HG03571 (cell line): ENCODE results near the gene IL11.

Source experiments
- ATAC-seq: cut with Tn5 transposase; IDR thresholded peaks from one replicate; pipeline ENCODE4 v1.9.1; 2021; ENCODE audit not compliant: unreplicated experiment

Gene IL11

DNA sequence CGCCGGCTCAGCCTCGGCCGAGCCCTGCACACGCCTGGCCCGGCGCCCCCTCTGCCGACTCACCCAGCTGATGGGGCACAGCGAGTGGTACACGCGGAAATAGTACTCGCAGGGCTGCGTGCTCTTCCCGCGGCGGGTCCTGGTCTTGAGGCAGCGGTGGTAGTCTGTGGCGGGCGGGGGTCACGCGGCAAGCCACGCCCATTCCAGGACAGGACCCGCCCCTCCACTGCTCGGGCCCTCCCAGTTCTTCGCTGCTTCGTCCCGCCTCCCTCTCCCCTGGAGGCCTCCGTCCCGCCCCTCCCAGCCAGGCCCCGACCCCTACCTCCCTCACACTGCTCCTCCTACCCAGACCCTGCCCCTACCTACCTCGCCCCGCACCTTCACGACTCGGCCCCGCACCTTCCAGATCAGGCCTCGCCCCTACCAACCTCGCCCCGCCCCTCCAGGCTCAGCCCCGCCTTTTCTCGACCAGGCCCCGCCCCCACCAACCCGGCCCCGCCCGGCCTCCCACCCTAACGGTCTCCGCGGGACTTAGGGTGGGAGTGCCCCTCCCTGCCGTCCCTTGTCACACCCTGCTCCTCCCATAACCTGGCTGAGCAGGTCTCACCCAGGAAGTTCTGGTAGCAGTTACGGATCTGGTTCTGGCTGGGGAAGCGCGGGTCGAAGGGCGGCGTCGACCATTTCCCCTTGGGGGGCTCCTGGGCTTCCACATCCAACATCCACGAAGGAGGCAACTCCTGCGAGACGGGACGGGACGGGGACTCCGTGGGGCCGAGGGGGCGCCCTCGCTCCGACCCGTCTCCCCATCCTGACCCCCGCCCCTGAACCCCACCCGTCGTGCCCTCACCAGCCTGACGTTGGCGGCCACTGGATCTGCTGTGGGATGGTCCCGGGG lies 16.2 kb downstream of the IL11 start:
- ATAC-seq = no peak

DNA sequence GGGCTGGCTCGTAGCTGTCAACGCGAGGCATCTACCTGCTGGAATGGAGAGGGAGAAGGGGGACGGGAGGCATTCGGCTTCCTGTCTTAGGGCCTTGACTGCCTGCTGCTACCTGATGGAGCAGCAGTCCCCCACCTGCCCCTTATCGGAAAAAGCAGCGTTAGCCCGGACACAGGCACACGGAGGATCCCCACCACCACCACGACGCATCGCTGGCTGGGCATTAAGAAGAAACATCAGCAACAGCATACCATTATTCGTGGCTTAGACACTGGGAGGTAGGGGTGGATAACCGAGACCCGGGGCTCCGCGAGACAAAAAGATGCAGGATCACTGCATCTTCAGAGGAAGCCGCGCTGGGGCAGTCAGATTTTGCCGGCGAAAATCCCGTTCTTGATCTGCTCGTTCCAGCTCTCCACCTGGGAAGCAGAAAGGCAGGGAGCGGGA lies 16.9 kb downstream of the IL11 start:
- no peak for ATAC-seq

- ATAC-seq = no peak
Observed at GRCh38 chr19:55352549-55353145, 17.6 kb downstream of the IL11 start.

GRCh38 chr19:55352040-55352439 lies 18.2 kb downstream of the IL11 start:
- no peak for ATAC-seq

- ATAC-seq = no peak
Observed at GRCh38 chr19:55350620-55351315, 19.5 kb downstream of the IL11 start.

GRCh38 chr19:55348317-55349034 lies 21.8 kb downstream of the IL11 start:
- ATAC-seq = no peak

DNA sequence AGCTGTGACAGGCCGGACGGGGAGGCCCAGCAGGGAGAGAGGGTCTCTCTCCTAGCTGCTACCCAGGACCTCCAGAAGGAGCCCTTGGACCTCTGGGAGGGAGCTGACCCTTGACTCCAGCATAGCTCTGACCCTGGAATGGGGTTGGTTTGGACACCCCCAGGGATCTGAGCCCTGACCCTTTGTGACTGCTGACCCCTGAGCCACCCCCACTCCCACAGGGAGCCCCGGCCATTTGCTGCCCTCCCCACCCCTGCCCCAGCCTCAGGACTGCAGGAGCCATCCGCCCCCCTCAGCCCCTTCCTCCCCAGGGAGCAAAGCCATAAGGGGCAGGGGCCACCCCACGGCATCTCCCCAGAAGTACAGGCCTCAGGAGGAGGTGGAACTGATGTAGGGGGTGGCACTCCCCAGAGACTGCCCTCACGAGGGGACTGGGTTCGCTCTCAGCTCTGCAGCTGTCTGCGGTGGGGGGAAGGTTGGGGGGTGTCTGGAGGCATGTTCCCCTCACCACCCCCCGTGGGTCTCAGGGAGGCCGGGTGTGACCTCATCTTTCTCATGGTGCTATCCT lies 22.7 kb downstream of the IL11 start:
- ATAC-seq = no peak

DNA sequence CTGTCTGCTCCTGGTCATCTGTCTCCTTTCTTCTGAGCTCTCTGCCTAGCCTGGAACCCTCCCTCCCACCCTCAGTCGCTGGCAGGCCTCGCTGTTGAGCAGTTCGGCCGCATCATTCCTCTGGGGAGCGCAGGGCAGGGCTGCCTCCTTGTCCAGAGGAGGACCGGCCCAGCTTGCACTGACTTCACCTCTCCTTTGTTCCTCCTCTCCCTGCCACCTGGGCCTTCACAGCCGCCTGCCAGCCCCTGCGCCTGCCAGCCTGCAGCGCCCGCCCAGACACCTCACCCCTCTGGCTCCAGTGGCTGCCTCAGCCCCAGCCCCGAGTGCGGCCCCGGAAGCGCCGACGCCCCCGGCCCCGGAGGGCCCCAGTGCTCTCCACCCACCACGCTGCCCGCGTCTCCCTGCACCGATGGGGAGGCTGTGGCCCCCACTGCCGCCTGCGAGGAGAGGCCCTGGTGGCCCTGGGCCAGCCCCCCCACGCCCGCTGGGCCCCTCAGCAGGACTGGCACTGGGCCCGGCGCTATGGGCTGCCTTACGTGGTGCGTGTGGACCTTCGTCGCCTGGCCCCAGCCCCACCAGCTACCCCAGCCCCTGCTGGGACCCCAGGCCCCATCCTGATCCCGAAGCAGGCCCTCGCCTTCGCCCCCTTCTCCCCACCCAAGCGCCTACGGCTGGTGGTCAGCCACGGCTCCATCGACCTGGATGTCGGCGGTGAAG lies 23.4 kb downstream of the IL11 start:
- ATAC-seq = no peak

DNA sequence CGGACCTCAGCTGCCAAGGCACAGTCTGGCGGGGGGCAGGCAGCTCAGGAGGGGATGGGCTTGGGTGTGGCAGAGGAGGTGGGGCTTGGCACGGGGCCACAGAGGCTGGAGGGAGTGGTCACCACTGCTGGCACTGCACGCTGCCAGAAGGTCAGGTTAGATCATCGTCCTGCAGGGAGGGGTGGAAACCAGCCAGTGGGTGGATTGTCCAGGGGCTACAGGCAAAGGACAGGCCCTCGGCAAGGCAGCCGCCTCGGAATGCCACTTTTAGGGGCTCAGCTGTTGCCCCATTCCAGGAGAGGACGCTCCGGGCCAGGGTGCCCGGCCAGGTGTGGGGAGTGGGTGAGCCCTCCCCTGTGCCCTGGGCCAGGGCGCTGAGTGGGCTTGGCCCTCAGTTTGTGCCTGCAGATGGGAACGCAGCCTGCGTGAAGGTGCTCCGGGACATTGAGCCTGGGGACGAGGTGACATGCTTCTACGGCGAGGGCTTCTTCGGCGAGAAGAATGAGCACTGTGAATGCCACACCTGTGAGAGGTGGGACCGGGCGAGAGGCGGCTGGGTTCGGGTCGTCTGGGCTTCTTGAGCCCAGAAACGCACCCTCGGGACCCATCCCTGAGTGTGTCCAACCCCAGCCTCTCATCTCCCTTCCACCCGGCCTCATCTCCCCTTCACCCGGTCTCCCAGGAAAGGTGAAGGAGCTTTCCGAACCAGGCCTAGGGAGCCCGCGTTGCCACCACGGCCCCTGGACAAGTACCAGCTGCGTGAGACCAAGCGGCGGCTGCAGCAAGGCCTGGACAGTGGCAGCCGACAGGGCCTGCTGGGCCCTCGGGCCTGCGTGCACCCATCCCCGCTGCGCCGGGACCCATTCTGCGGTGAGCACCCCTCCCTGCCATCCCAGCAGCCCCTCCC lies 24.2 kb downstream of the IL11 start:
- no peak for ATAC-seq

DNA sequence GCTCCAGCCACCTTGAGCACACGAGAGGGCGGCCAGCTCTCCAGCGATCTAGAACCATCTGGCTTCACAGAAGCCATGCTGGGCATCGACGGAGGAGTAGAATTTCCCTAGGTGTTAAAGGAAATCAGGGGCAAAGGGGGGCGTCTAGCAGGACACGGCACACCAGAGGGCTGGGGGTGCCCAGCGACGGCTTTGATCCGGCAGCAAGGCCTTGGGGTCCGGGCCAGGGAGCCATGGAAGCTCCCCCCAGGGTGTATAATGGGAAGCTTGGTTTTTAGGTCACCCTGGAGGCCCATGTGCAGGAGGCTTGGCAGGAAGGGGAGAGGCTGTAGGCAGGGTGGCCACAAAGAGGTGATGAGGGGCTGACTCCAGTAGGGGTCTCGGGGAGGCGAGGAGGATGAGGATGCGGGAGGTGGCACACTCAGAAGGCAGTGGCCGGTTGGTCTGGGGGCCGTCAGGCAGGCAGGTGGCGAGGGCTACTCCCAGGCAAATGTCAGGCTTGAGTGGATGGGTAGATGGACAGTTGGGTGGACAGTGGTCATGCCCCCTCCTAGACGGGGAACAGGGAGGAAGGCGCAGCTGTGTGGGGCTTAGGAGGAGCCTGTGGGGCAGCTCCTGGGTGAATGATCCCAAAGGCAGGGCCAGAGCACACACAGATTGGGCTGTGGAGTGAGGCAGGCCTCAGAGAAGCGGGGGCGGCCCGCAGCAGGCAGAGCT lies 25.0 kb downstream of the IL11 start:
- ATAC-seq = no peak

GRCh38 chr19:55344444-55344843 lies 25.8 kb downstream of the IL11 start:
- no peak for ATAC-seq

DNA sequence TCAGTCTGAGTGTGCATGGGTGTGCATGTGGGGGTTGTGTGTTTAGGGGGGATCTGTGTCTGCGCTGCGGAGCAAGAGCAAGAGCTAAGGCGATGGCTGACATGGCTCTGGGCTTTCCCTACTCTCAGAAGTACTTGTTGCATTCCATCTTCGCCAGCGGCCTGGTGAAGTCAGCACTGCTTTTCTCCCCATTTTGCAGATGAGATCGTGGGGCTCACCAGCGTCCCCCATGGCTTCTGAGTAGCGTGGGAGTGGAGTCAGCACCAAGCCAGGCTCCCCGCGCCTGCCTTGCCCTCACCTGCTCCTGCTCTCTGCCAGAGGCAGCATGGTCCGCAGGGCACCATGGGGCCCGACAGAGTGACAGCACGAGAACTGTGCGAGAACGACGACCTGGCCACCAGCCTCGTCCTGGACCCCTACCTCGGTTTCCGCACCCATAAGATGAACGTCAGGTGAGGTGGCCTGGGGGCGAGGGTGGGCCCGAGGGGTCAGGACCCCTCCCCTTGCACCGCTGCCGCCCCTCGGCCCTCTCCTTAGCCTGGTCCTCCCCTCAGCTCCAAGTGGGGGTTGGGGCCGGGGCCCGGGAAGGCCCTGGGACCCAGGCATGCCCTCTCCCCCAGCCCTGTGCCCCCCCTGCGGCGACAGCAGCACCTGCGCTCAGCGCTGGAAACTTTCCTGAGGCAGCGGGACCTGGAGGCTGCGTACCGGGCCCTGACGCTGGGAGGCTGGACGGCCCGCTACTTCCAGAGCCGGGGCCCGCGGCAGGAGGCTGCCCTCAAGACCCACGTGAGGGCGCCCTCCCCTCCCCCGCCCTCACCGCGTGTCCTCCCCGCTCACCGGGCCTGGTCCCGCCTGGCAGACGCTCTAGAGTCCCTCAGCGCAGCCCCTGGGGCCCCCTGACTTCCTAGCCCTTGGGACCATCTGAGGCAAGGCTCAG lies 28.4 kb downstream of the IL11 start:
- ATAC-seq = no peak

- ATAC-seq = no peak
Observed at GRCh38 chr19:55341171-55341588, 29.1 kb downstream of the IL11 start.

- ATAC-seq = no peak
Observed at GRCh38 chr19:55340784-55341147, 29.5 kb downstream of the IL11 start.

GRCh38 chr19:55339889-55340783 lies 30.1 kb downstream of the IL11 start:
- ATAC-seq = no peak

DNA sequence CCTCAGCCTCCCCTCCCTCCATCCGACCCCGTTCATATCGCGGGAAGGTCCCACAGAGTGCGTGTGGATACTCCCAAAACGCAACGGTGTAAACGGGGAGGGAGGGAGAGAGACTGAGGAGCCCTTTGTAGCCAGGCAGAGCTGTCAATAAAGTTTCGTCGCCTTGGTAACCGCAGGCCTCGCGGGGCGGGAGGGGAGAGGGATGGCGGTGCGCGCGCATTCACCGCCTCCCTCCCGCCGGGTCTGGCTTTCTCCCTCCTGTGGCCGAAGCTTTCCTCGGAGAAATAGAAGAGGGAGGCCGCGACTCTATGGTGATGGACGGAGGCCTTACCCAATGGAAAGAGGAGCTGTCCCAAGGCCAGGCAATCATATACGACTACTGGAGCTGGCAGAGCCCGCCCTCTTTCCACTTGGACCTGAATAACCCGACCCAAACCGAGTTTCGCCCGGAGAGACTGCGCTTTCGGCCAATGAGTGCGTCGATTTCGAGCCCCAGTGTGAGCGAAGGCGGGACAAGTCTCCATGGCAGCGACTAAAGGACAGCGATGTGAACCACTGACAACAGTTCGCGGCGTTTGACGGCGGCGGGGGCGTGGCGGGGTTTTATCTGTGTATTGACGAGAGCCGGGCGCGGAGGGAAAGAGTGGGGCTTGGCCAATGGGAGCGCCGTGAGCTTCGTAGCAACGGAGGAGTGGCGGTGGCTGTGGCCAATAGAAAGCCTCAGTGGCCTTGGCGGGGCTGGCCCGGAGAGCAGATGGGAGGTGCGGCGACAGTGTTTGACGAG lies 31.0 kb downstream of the IL11 start, which contains the start of gene KMT5C:
Gene KMT5C (plus strand): TSS at position 772 of the 784 bp plus-strand sequence. CDS start 2,061 bp downstream, outside the sequence.
- peak; percentile 78 for ATAC-seq
